ENCODE measurements around the gene MAD2L1BP. TPM values are rescaled to one million over a fixed set of nuclear protein-coding genes. Genes with fewer than 3 reads are reported as not detected.

MAD2L1BP gene
- total RNA-seq, 1 donor from 2014 or later, result 22.3 TPM

GRCh38 chr6:43683708-43684455 lies 48.2 kb downstream of the MAD2L1BP start:
- no peak for DNase-seq

- DNase-seq, result no peak
Measured at GRCh38 chr6:43687079-43687436, 51.4 kb downstream of the MAD2L1BP start.

GRCh38 chr6:43687437-43688347 lies 52.1 kb downstream of the MAD2L1BP start, which contains the start of gene MRPS18A:
MRPS18A (minus strand) TSS chr6:43687791; CDS start chr6:43687779, 12 bp downstream.
- DNase-seq, result peak; percentile 81

- DNase-seq, result no peak
Measured at GRCh38 chr6:43689421-43689820, 53.8 kb downstream of the MAD2L1BP start.

Other genes starting within 250 kb of the MAD2L1BP start
- gene ABCC10, start 208.3 kb upstream of the MAD2L1BP start, total RNA-seq, result 22.0 TPM
- 7.3 TPM for gene DLK2, start 180.3 kb upstream of the MAD2L1BP start, total RNA-seq
- gene TJAP1, start 158.3 kb upstream of the MAD2L1BP start, total RNA-seq, result 5.0 TPM
- 2.7 TPM for gene LRRC73, start 125.5 kb upstream of the MAD2L1BP start, total RNA-seq
- gene YIPF3, start 118.9 kb upstream of the MAD2L1BP start, total RNA-seq, result 71.4 TPM
- 22.0 TPM for gene POLR1C, start 118.8 kb upstream of the MAD2L1BP start, total RNA-seq
- gene XPO5, start 59.8 kb upstream of the MAD2L1BP start, total RNA-seq, result 47.4 TPM
- gene POLH, start 59.7 kb upstream of the MAD2L1BP start, total RNA-seq, result 13.6 TPM
- gene GTPBP2, start 6.6 kb upstream of the MAD2L1BP start, total RNA-seq, result 33.5 TPM
- 6.2 TPM for gene RSPH9, start 9.2 kb downstream of the MAD2L1BP start, total RNA-seq
- gene MRPS18A, start 52.0 kb downstream of the MAD2L1BP start, total RNA-seq, result 11.7 TPM
- gene VEGFA, start 134.4 kb downstream of the MAD2L1BP start, total RNA-seq, result 32.3 TPM

All from occipital lobe (tissue), 2 donors.